CD1c-positive myeloid dendritic cell (primary cell): ENCODE results near the gene ITGB5.
A peak's percentile ranks its signal among the peaks of the same experiment; 100 is the strongest.

ENCODE experiments used
- DNase-seq: peaks from one replicate; pipeline ENCODE4 v3.0.0-alpha.2; 2016; ENCODE audit errors: extremely low spot score

ITGB5 gene

GRCh38 chr3:124860599-124860998 lies 26.6 kb downstream of the ITGB5 start:
- peak; percentile 34 for DNase-seq

- no peak for DNase-seq
Measured at GRCh38 chr3:124859025-124859424, 28.1 kb downstream of the ITGB5 start.

GRCh38 chr3:124858275-124858674 lies 28.9 kb downstream of the ITGB5 start:
- no peak for DNase-seq

- DNase-seq = peak; percentile 73
Measured at GRCh38 chr3:124856677-124857076, 30.5 kb downstream of the ITGB5 start.

GRCh38 chr3:124854009-124854408 lies 33.2 kb downstream of the ITGB5 start:
- DNase-seq = no peak

- no peak for DNase-seq
Measured at GRCh38 chr3:124853446-124853845, 33.7 kb downstream of the ITGB5 start.

- DNase-seq = no peak
Measured at GRCh38 chr3:124851905-124852304, 35.3 kb downstream of the ITGB5 start.

- no peak for DNase-seq
Measured at GRCh38 chr3:124851136-124851535, 36.0 kb downstream of the ITGB5 start.

GRCh38 chr3:124850633-124851032 lies 36.5 kb downstream of the ITGB5 start:
- no peak for DNase-seq

GRCh38 chr3:124850212-124850611 lies 37.0 kb downstream of the ITGB5 start:
- DNase-seq = no peak

GRCh38 chr3:124848300-124848699 lies 38.9 kb downstream of the ITGB5 start:
- DNase-seq = no peak

- DNase-seq = no peak
Measured at GRCh38 chr3:124847863-124848262, 39.3 kb downstream of the ITGB5 start.

GRCh38 chr3:124847051-124847450 lies 40.1 kb downstream of the ITGB5 start:
- no peak for DNase-seq

GRCh38 chr3:124846189-124846588 lies 41.0 kb downstream of the ITGB5 start:
- DNase-seq = no peak

GRCh38 chr3:124845406-124845805 lies 41.8 kb downstream of the ITGB5 start:
- DNase-seq = no peak

- DNase-seq = no peak
Measured at GRCh38 chr3:124843506-124844177, 43.5 kb downstream of the ITGB5 start.

GRCh38 chr3:124843047-124843446 lies 44.1 kb downstream of the ITGB5 start:
- DNase-seq = no peak

GRCh38 chr3:124841517-124841916 lies 45.6 kb downstream of the ITGB5 start:
- DNase-seq = no peak

GRCh38 chr3:124840331-124840730 lies 46.8 kb downstream of the ITGB5 start:
- no peak for DNase-seq

GRCh38 chr3:124839896-124840295 lies 47.3 kb downstream of the ITGB5 start:
- no peak for DNase-seq

- no peak for DNase-seq
Measured at GRCh38 chr3:124838963-124839362, 48.2 kb downstream of the ITGB5 start.

- DNase-seq = no peak
Measured at GRCh38 chr3:124837730-124838186, 49.4 kb downstream of the ITGB5 start.

- DNase-seq = no peak
Measured at GRCh38 chr3:124837065-124837464, 50.1 kb downstream of the ITGB5 start.

- DNase-seq = no peak
Measured at GRCh38 chr3:124836448-124836847, 50.7 kb downstream of the ITGB5 start.
